ENCODE results near the gene ZNF26. TPM values are rescaled to one million over a fixed set of nuclear protein-coding genes. Genes with fewer than 3 reads are reported as not detected.
"Not testable (repeated sequence)": the region's sequence is repeated elsewhere in the genome, so short reads cannot be mapped to it uniquely, and the experiment has no call there.

Gene ZNF26
- total RNA-seq (10 to 100 TPM; 25.9 to 28.2 TPM), polyA plus RNA-seq (10 to 100 TPM; 13.7 to 15.4 TPM)

GRCh38 chr12:132986001-132986884, at the start of gene ZNF26:
TSS of gene ZNF26 (plus strand) at chr12:132986367. CDS start at chr12:132986841, 474 bp downstream.
- peak within 1 kb of the TSS; percentile 58 to 64 for H3K4me3 ChIP-seq (ENCODE audit: low read length in 2 of 2)
- CTCF ChIA-PET (ENCODE audit: partially characterized antibody): interaction anchor here (1.0 to 2.9 kb wide), 6 partner anchors 10 to 214 kb away, joined by 3 to 20 read pairs (median 4); partner anchors contain the start of genes ZNF268 and ZNF605
- H3K9me3 ChIP-seq (ENCODE audit: control insufficient read depth in 1 of 2, low read length in 2 of 2): no peaks in the 10 kb centered on the region
- Mint-ChIP-seq H3K4me3 (peak within 1 kb of the TSS; percentile 92 to 98 (median 95)), H3K9me3 (peaks cover 0 to 35% (median 19%) of the 10 kb centered on the region in 8 donors), H3K36me3 (peaks cover 34 to 46% of the 10 kb centered on the region in 2 donors), H3K27me3 (peaks cover 0 to 3% of the 10 kb centered on the region in 2 donors), H3K4me1 (peaks cover 24 to 48% (median 33%) of the 10 kb centered on the region in 4 donors), H3K27ac (peak within 1 kb of the TSS; percentile 95 to 97 (median 97))
- H3K27ac ChIP-seq (ENCODE audit: low read depth, low read length): peak within 1 kb of the TSS; percentile 77
- peak; percentile 85 to 90 (median 86) for DNase-seq
- no peaks in the 10 kb centered on the region for H3K27me3 ChIP-seq (ENCODE audit: insufficient read depth, low read length)
- no peaks in the 10 kb centered on the region for H3K36me3 ChIP-seq (ENCODE audit: insufficient read depth, low read length)
- H3K4me1 ChIP-seq (ENCODE audit: insufficient read depth, low read length): peaks cover 22% of the 10 kb centered on the region
- intact Hi-C loops (cut with micrococcal nuclease): loop anchor here (1.0 kb wide), 8 partner anchors 26 to 195 kb away; partner anchors contain the start of genes CHFR, ZNF10, ZNF140 and ZNF268
- POLR2A ChIA-PET (ENCODE audit: partially characterized antibody): interaction anchor here (0.7 to 3.7 kb wide), 15 partner anchors 11 to 275 kb away, joined by 3 to 43 read pairs (median 7); partner anchors contain the start of genes GOLGA3, PGAM5, ZNF10 and ZNF140

GRCh38 chr12:132936921-132937320, 49.2 kb upstream of the ZNF26 start:
- H3K4me1 Mint-ChIP-seq; H3K4me3 ChIP-seq (ENCODE audit: low read length in 2 of 2); intact Hi-C loops (cut with micrococcal nuclease); H3K27me3 Mint-ChIP-seq; H3K27me3 ChIP-seq (ENCODE audit: insufficient read depth, low read length); H3K36me3 ChIP-seq (ENCODE audit: insufficient read depth, low read length); H3K4me3 Mint-ChIP-seq; DNase-seq; CTCF ChIA-PET (ENCODE audit: partially characterized antibody); H3K27ac Mint-ChIP-seq; H3K27ac ChIP-seq (ENCODE audit: low read depth, low read length); POLR2A ChIA-PET (ENCODE audit: partially characterized antibody); H3K4me1 ChIP-seq (ENCODE audit: insufficient read depth, low read length): not testable (repeated sequence)
- H3K9me3 ChIP-seq (ENCODE audit: control insufficient read depth in 1 of 2, low read length in 2 of 2): peaks cover 0 to 27% of the 10 kb centered on the region in 2 donors
- H3K9me3 Mint-ChIP-seq: peaks cover 0 to 80% (median 67%) of the 10 kb centered on the region in 8 donors
- peaks cover 25 to 42% of the 10 kb centered on the region in 2 donors for H3K36me3 Mint-ChIP-seq

GRCh38 chr12:132937476-132937875, 48.7 kb upstream of the ZNF26 start:
- H3K27ac Mint-ChIP-seq: no peak overlapping the region
- POLR2A ChIA-PET (ENCODE audit: partially characterized antibody): no interaction called here
- H3K4me3 ChIP-seq (ENCODE audit: low read length in 2 of 2): no peak overlapping the region
- no peaks in the 10 kb centered on the region for H3K36me3 ChIP-seq (ENCODE audit: insufficient read depth, low read length)
- no peaks in the 10 kb centered on the region for H3K4me1 Mint-ChIP-seq
- H3K27me3 ChIP-seq (ENCODE audit: insufficient read depth, low read length): no peaks in the 10 kb centered on the region
- no peaks in the 10 kb centered on the region for H3K27me3 Mint-ChIP-seq
- CTCF ChIA-PET (ENCODE audit: partially characterized antibody): no interaction called here
- peaks cover 26 to 45% of the 10 kb centered on the region in 2 donors for H3K36me3 Mint-ChIP-seq
- peaks cover 0 to 80% (median 65%) of the 10 kb centered on the region in 8 donors for H3K9me3 Mint-ChIP-seq
- no peak overlapping the region for H3K27ac ChIP-seq (ENCODE audit: low read depth, low read length)
- peaks cover 0 to 32% of the 10 kb centered on the region in 2 donors for H3K9me3 ChIP-seq (ENCODE audit: control insufficient read depth in 1 of 2, low read length in 2 of 2)
- no peak for DNase-seq
- intact Hi-C loops (cut with micrococcal nuclease): no loop called here
- no peak overlapping the region for H3K4me3 Mint-ChIP-seq
- no peaks in the 10 kb centered on the region for H3K4me1 ChIP-seq (ENCODE audit: insufficient read depth, low read length)

- H3K36me3 ChIP-seq (ENCODE audit: insufficient read depth, low read length); CTCF ChIA-PET (ENCODE audit: partially characterized antibody); POLR2A ChIA-PET (ENCODE audit: partially characterized antibody); H3K27me3 Mint-ChIP-seq; H3K4me1 Mint-ChIP-seq; H3K27ac ChIP-seq (ENCODE audit: low read depth, low read length); H3K4me3 Mint-ChIP-seq; H3K27ac Mint-ChIP-seq; H3K4me3 ChIP-seq (ENCODE audit: low read length in 2 of 2); H3K27me3 ChIP-seq (ENCODE audit: insufficient read depth, low read length); H3K4me1 ChIP-seq (ENCODE audit: insufficient read depth, low read length); DNase-seq; intact Hi-C loops (cut with micrococcal nuclease): not testable (repeated sequence)
- Mint-ChIP-seq H3K36me3 (peaks cover 31 to 47% of the 10 kb centered on the region in 2 donors), H3K9me3 (peaks cover 0 to 74% (median 55%) of the 10 kb centered on the region in 8 donors)
- H3K9me3 ChIP-seq (ENCODE audit: control insufficient read depth in 1 of 2, low read length in 2 of 2): peaks cover 0 to 29% of the 10 kb centered on the region in 2 donors
Measured at GRCh38 chr12:132938807-132939206, 47.4 kb upstream of the ZNF26 start.

- Histone ChIP-seq H3K4me3 (ENCODE audit: low read length in 2 of 2) (no peak overlapping the region), H3K27ac (ENCODE audit: low read depth, low read length) (no peak overlapping the region), H3K27me3 (ENCODE audit: insufficient read depth, low read length) (no peaks in the 10 kb centered on the region), H3K36me3 (ENCODE audit: insufficient read depth, low read length) (peaks cover 17% of the 10 kb centered on the region), H3K4me1 (ENCODE audit: insufficient read depth, low read length) (no peaks in the 10 kb centered on the region), H3K9me3 (ENCODE audit: control insufficient read depth in 1 of 2, low read length in 2 of 2) (peaks cover 0 to 21% of the 10 kb centered on the region in 2 donors)
- intact Hi-C loops (cut with micrococcal nuclease): no loop called here
- Mint-ChIP-seq H3K27ac (no peak overlapping the region), H3K9me3 (peaks cover 0 to 75% (median 53%) of the 10 kb centered on the region in 8 donors), H3K36me3 (peaks cover 37 to 53% of the 10 kb centered on the region in 2 donors), H3K4me3 (no peak overlapping the region), H3K4me1 (no peaks in the 10 kb centered on the region), H3K27me3 (no peaks in the 10 kb centered on the region)
- ChIA-PET CTCF (ENCODE audit: partially characterized antibody) (no interaction called here), POLR2A (ENCODE audit: partially characterized antibody) (no interaction called here)
- no peak for DNase-seq
Measured at GRCh38 chr12:132940071-132940719, 46.0 kb upstream of the ZNF26 start.

GRCh38 chr12:132941336-132941954, 44.7 kb upstream of the ZNF26 start:
- H3K27ac Mint-ChIP-seq: no peak overlapping the region

More at GRCh38 chr12:132941336-132941954, 44.7 kb upstream of the ZNF26 start:
- Mint-ChIP-seq H3K9me3 (peaks cover 0 to 71% (median 50%) of the 10 kb centered on the region in 8 donors), H3K36me3 (peaks cover 44 to 59% of the 10 kb centered on the region in 2 donors), H3K4me1 (peaks cover 0 to 1% (median 0%) of the 10 kb centered on the region in 4 donors), H3K4me3 (no peak overlapping the region), H3K27me3 (no peaks in the 10 kb centered on the region)
- no peak for DNase-seq
- CTCF ChIA-PET (ENCODE audit: partially characterized antibody): no interaction called here
- Histone ChIP-seq H3K4me3 (ENCODE audit: low read length in 2 of 2) (no peak overlapping the region), H3K4me1 (ENCODE audit: insufficient read depth, low read length) (no peaks in the 10 kb centered on the region), H3K9me3 (ENCODE audit: control insufficient read depth in 1 of 2, low read length in 2 of 2) (peaks cover 0 to 19% of the 10 kb centered on the region in 2 donors), H3K27ac (ENCODE audit: low read depth, low read length) (no peak overlapping the region), H3K36me3 (ENCODE audit: insufficient read depth, low read length) (peaks cover 17% of the 10 kb centered on the region), H3K27me3 (ENCODE audit: insufficient read depth, low read length) (no peaks in the 10 kb centered on the region)
- intact Hi-C loops (cut with micrococcal nuclease): no loop called here
- POLR2A ChIA-PET (ENCODE audit: partially characterized antibody): no interaction called here

Data from CD4-positive, alpha-beta memory T cell (primary cell).